ENCODE measurements around the gene NCKAP5. TPM values are rescaled to one million over a fixed set of nuclear protein-coding genes. Genes with fewer than 3 reads are reported as not detected.

The NCKAP5 gene
- total and polyA plus RNA-seq, 2 of the 13 experiments (the other 11 are each of a cell fraction or from before 2014, with no cell fraction given): 0.01 TPM; not detected in 1

GRCh38 chr2:133444465-133444864 lies 123.8 kb downstream of the NCKAP5 start:
- intact Hi-C loops (cut with micrococcal nuclease; ENCODE audit: unreplicated experiment): no loop called here
- no peak for TF ChIP-seq SP2 (CRISPR knock-in tag; IDR thresholded peaks at IDR 0.05)
- TF ChIP-seq NFE2L2 (IDR thresholded peaks at IDR 0.05; ENCODE audit: low read length): no peak
- TF ChIP-seq ZNF713 (CRISPR knock-in tag; IDR thresholded peaks at IDR 0.05): no peak
- TF ChIP-seq ZNF891 (CRISPR knock-in tag; IDR thresholded peaks at IDR 0.05): no peak
- no peak for TF ChIP-seq TAF1 (CRISPR knock-in tag; IDR thresholded peaks at IDR 0.05)
- TF ChIP-seq RXRA (CRISPR knock-in tag; IDR thresholded peaks at IDR 0.05): no peak
- TF ChIP-seq ZZZ3 (CRISPR knock-in tag; IDR thresholded peaks at IDR 0.05; ENCODE audit: borderline replicate concordance): no peak
- TF ChIP-seq EZH2 (conservative IDR thresholded peaks at IDR 0.05; ENCODE audit: low read depth, low read length): no peak
- TF ChIP-seq ZNF574 (CRISPR knock-in tag; IDR thresholded peaks at IDR 0.05): no peak
- TF ChIP-seq ZNF792 (CRISPR knock-in tag; IDR thresholded peaks at IDR 0.05): no peak
- TF ChIP-seq DZIP1 (CRISPR knock-in tag; IDR thresholded peaks at IDR 0.05): no peak
- no peak for TF ChIP-seq ZNF350 (CRISPR knock-in tag; IDR thresholded peaks at IDR 0.05; ENCODE audit: borderline replicate concordance, low read depth)
- no peak for TF ChIP-seq ARID2 (CRISPR knock-in tag; IDR thresholded peaks at IDR 0.05; ENCODE audit: borderline replicate concordance)
- no peak for TF ChIP-seq ZNF17 (CRISPR knock-in tag; IDR thresholded peaks at IDR 0.05)
- no peak for TF ChIP-seq NFIC (IDR thresholded peaks at IDR 0.05; ENCODE audit: low read length)
- no peak for TF ChIP-seq MIER3 (CRISPR knock-in tag; IDR thresholded peaks at IDR 0.05; ENCODE audit: borderline replicate concordance)
- no peak for TF ChIP-seq HES4 (CRISPR knock-in tag; IDR thresholded peaks at IDR 0.05; ENCODE audit: borderline replicate concordance)
- no peak for TF ChIP-seq ZNF414 (CRISPR knock-in tag; IDR thresholded peaks at IDR 0.05)
- TF ChIP-seq ZMAT3 (CRISPR knock-in tag; conservative IDR thresholded peaks at IDR 0.05): no peak
- TF ChIP-seq ZNF432 (CRISPR knock-in tag; IDR thresholded peaks at IDR 0.05; ENCODE audit: borderline replicate concordance): no peak
- no peak overlapping the region for H3K27ac ChIP-seq (ENCODE audit: extremely low read length, insufficient read depth, low read length)
- ATAC-seq: no peak
- H3K4me3 ChIP-seq (replicated peaks in 1 of 3; ENCODE audit: insufficient read depth in 1 of 3, low read depth in 2 of 3, low read length in 3 of 3): no peak overlapping the region
- no TSS peak for BruUV-seq (replicated peaks)
- H4K20me1 ChIP-seq (ENCODE audit: insufficient read depth, low read length): no peaks in the 10 kb centered on the region
- peaks cover 6% of the 10 kb centered on the region; the same call in 1 of the 2 replicates for H3K9me3 ChIP-seq (ENCODE audit: low read length)
- no peaks in the 10 kb centered on the region for H3K79me2 ChIP-seq (ENCODE audit: insufficient read depth, low read length)
- H3K4me1 ChIP-seq (ENCODE audit: insufficient read depth, low read length): no peaks in the 10 kb centered on the region
- no peaks in the 10 kb centered on the region for H3K36me3 ChIP-seq (replicated peaks in 1 of 2; ENCODE audit: control insufficient read depth in 1 of 2, insufficient read depth in 2 of 2, low read length in 2 of 2)
- H3K4me2 ChIP-seq (ENCODE audit: low read depth, low read length): no peak overlapping the region
- no peak for FAIRE-seq
- POLR2A ChIA-PET: no interaction called here
- no peaks in the 10 kb centered on the region; a peak in 1 of 5 replicates for H3K27me3 ChIP-seq (ENCODE audit: control insufficient read depth in 1 of 2, insufficient read depth in 2 of 2, low read length in 2 of 2)
- H3K9ac ChIP-seq (ENCODE audit: insufficient read depth, low read depth, low read length): no peak overlapping the region
- CTCF ChIA-PET (ENCODE audit: low intra/inter-chr PET ratio, low total read pairs): no interaction called here
- 14% methylated on average over 3 of the region's 3 CpGs for WGBS (ENCODE audit: low lambda C conversion rate)
- no peak for DNase-seq (ENCODE audit: low spot score)
- in situ Hi-C loops (cut with HindIII; ENCODE audit: extremely low pct_ligation_motif_present, low pct_unique_long_range_greater_than_20kb): no loop called here
- no peak overlapping the region for H2AFZ ChIP-seq (ENCODE audit: low read length)

All from HepG2 (cell line).